Peyer's patch (tissue), 4 donors: ENCODE data around the gene HTT-AS.
A peak's percentile ranks its signal among the peaks of the same experiment; 100 is the strongest.

Experiments
- POLR2A ChIP-seq, 2 donors: fragments of 450-650 bp; IDR thresholded peaks; one replicate each; pipeline ENCODE4 v1.5.1; 2017; ENCODE audit warnings: antibody characterized with exemption in 2 of 2, mild to moderate bottlenecking in 2 of 2, moderate library complexity in 2 of 2
- TF ChIP-seq, protein P1 (sequence below), 6 experiments: fragments of 450-650 bp in 4 of 6; fragments of 200-600 bp in 2 of 6; sonication (generic) in 1 of 6; IDR thresholded peaks; one replicate each; pipeline ENCODE4 v1.5.1; 2017 to 2019; ENCODE audit warnings: antibody characterized with exemption in 6 of 6, mild to moderate bottlenecking in 3 of 6, moderate library complexity in 1 of 6

DNA sequence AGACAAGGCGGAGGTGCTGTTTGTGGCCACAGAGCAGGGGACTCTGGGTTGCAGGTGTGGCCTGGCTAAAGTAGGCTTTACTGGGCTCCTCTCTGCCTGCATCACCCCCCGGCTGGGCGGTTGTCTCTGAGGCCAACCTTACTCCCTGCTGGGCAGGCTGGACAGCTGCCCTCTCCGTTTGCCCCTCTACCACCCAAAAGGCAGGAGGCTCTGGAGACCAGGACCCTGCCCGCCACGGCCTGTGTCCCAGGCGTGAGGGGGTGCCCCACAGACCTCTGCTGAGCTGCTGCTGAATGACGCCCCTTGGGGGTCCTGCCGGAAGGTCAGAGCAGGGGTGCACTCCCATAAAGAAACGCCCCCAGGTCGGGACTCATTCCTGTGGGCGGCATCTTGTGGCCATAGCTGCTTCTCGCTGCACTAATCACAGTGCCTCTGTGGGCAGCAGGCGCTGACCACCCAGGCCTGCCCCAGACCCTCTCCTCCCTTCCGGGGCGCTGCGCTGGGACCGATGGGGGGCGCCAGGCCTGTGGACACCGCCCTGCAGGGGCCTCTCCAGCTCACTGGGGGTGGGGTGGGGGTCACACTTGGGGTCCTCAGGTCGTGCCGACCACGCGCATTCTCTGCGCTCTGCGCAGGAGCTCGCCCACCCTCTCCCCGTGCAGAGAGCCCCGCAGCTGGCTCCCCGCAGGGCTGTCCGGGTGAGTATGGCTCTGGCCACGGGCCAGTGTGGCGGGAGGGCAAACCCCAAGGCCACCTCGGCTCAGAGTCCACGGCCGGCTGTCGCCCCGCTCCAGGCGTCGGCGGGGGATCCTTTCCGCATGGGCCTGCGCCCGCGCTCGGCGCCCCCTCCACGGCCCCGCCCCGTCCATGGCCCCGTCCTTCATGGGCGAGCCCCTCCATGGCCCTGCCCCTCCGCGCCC is 920 bp downstream of the HTT-AS start:
- peak; percentile 46 to 49 for TF ChIP-seq POLR2A (IDR thresholded peaks at IDR 0.05)
- TF ChIP-seq, protein P1, sequence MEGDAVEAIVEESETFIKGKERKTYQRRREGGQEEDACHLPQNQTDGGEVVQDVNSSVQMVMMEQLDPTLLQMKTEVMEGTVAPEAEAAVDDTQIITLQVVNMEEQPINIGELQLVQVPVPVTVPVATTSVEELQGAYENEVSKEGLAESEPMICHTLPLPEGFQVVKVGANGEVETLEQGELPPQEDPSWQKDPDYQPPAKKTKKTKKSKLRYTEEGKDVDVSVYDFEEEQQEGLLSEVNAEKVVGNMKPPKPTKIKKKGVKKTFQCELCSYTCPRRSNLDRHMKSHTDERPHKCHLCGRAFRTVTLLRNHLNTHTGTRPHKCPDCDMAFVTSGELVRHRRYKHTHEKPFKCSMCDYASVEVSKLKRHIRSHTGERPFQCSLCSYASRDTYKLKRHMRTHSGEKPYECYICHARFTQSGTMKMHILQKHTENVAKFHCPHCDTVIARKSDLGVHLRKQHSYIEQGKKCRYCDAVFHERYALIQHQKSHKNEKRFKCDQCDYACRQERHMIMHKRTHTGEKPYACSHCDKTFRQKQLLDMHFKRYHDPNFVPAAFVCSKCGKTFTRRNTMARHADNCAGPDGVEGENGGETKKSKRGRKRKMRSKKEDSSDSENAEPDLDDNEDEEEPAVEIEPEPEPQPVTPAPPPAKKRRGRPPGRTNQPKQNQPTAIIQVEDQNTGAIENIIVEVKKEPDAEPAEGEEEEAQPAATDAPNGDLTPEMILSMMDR (IDR thresholded peaks at IDR 0.05): peak in 1 of 6 experiments; percentile 10
